HepG2 (cell line): ENCODE results near the gene CYP21A2. TPM values are rescaled to one million over a fixed set of nuclear protein-coding genes. Genes with fewer than 3 reads are reported as not detected.
A peak's percentile ranks its signal among the peaks of the same experiment; 100 is the strongest.
"Not testable (repeated sequence)": the region's sequence is repeated elsewhere in the genome, so short reads cannot be mapped to it uniquely, and the experiment has no call there.

ENCODE experiments used
- ATAC-seq: fragments of 200-7000 bp; cut with Tn5 transposase; 3 replicates; pipeline ENCODE4 v1.9.1; 2020; ENCODE audit warnings: mild to moderate bottlenecking, moderate library complexity
- Bru-seq: library from RNA; stranded (reverse); fragments of 400-500 nt; gene quantifications from one replicate; lab custom pipeline; 2021; lab: Mats Ljungman, UMichigan
- BruChase-seq, 2 experiments: library from RNA; stranded (reverse); fragments of 400-500 nt; gene quantifications; one replicate each; lab custom pipeline; 2021; lab: Mats Ljungman, UMichigan
- BruUV-seq: library from RNA; stranded (reverse); fragments of 400-500 nt; replicated peaks from 2 replicates; lab custom pipeline; 2021; lab: Mats Ljungman, UMichigan
- CTCF ChIA-PET: fragments of 300-600 bp; formaldehyde crosslinking; extraction: SDS; loops from one replicate; lab custom pipeline; 2021; ENCODE audit warnings: low total read pairs, inconsistent platforms, low intra/inter-chr PET ratio; lab: Yijun Ruan, JAX
- POLR2A ChIA-PET: fragments of 350-600 bp; sonication (Branson Sonifier 250); formaldehyde crosslinking; loops from one replicate; lab custom pipeline; 2020; ENCODE audit warnings: antibody characterized with exemption, inconsistent platforms; lab: Yijun Ruan, JAX
- DNase-seq: peaks from one replicate; pipeline ENCODE4 v3.0.0-alpha.2; 2015; ENCODE audit warnings: low spot score
- FAIRE-seq: peaks from 3 replicates; lab custom pipeline; 2011; peaks lifted over from hg19 to GRCh38; lab: Jason Lieb, UNC
- H2AFZ ChIP-seq: one replicate; pipeline ENCODE4 v1.6.1; 2011; ENCODE audit warnings: low read length, inconsistent platforms
- H3K27ac ChIP-seq: fragments of 300-600 bp; 3 replicates; pipeline ENCODE4 v1.8.0; 2011; ENCODE audit warnings: mixed run types, mild to moderate bottlenecking, mixed read lengths, low read length, inconsistent platforms; ENCODE audit not compliant: insufficient read depth; ENCODE audit errors: extremely low read length
- H3K27me3 ChIP-seq, 2 experiments: fragments of 200-600 bp in 1 of 2; 2 replicates in 1 of 2; 3 replicates in 1 of 2; pipeline versions ENCODE4 v1.6.0 to v1.8.0; 2011; ENCODE audit warnings: low read length in 2 of 2, mild to moderate bottlenecking in 2 of 2, moderate library complexity in 2 of 2, inconsistent platforms in 1 of 2; ENCODE audit not compliant: insufficient read depth in 2 of 2, control insufficient read depth in 1 of 2
- H3K36me3 ChIP-seq, 2 experiments: fragments of 200-600 bp in 1 of 2; replicated peaks in 1 of 2; 2 replicates in 1 of 2; 3 replicates in 1 of 2; pipeline versions ENCODE4 v1.5.1 to v1.8.0; 2011; ENCODE audit warnings: low read length in 2 of 2, inconsistent platforms in 1 of 2; ENCODE audit not compliant: insufficient read depth in 2 of 2, control insufficient read depth in 1 of 2
- H3K4me1 ChIP-seq: 2 replicates; pipeline ENCODE4 v1.5.1; 2012; ENCODE audit warnings: low read length, inconsistent platforms; ENCODE audit not compliant: insufficient read depth
- H3K4me2 ChIP-seq: 2 replicates; pipeline ENCODE4 v1.6.0; 2011; ENCODE audit warnings: low read depth, low read length, inconsistent platforms
- H3K4me3 ChIP-seq, 3 experiments: fragments of 200-600 bp in 1 of 3; sonication (generic), shearing (Covaris generic) in 1 of 3; replicated peaks in 1 of 3; 2 replicates each; pipeline ENCODE4 v1.5.1; 2011 to 2016; ENCODE audit warnings: low read length in 3 of 3, inconsistent platforms in 2 of 3, low read depth in 2 of 3, mild to moderate bottlenecking in 2 of 3, control low read depth in 1 of 3, mixed read lengths in 1 of 3; ENCODE audit not compliant: insufficient read depth in 1 of 3
- H3K79me2 ChIP-seq: one replicate; pipeline ENCODE4 v1.6.1; 2011; ENCODE audit warnings: low read length, inconsistent platforms; ENCODE audit not compliant: insufficient read depth
- H3K9ac ChIP-seq: 2 replicates; pipeline ENCODE4 v1.6.0; 2011; ENCODE audit warnings: mild to moderate bottlenecking, low read depth, low read length, inconsistent platforms; ENCODE audit not compliant: insufficient read depth
- H3K9me3 ChIP-seq: 2 replicates; pipeline ENCODE4 v1.5.1; 2012; ENCODE audit warnings: mild to moderate bottlenecking, low read length
- H4K20me1 ChIP-seq: 2 replicates; pipeline ENCODE4 v1.6.0; 2011; ENCODE audit warnings: inconsistent platforms, mild to moderate bottlenecking, low read length, moderate library complexity; ENCODE audit not compliant: insufficient read depth
- AGO1 ChIP-seq: fragments of 200-400 bp; formaldehyde crosslinking; IDR thresholded peaks from 2 replicates; pipeline ENCODE4 v1.6.1; 2017; ENCODE audit warnings: mild to moderate bottlenecking, low read depth, low read length, moderate library complexity; ENCODE audit not compliant: poor library complexity, severe bottlenecking
- AGO2 ChIP-seq: fragments of 200-400 bp; formaldehyde crosslinking; optimal IDR thresholded peaks from 2 replicates; pipeline ENCODE3; 2017; ENCODE audit warnings: mild to moderate bottlenecking, low read depth, low read length, moderate library complexity
- WGBS: methylation state at CpG from one replicate; pipeline ENCODE4 v1.1.6; 2017; ENCODE audit warnings: low lambda C conversion rate; 5-methylcytosine and 5-hydroxymethylcytosine counted together
- in situ Hi-C: cut with HindIII; loops from 2 replicates; pipeline ENCODE4 v1.10.0; 2017; ENCODE audit warnings: low pct_unique_long_range_greater_than_20kb; ENCODE audit not compliant: extremely low pct_ligation_motif_present
- intact Hi-C: fragments of 100-400 bp; cut with micrococcal nuclease; formaldehyde crosslinking; loops from one replicate; pipeline ENCODE4 v1.10.0; 2022; ENCODE audit not compliant: unreplicated experiment
- long read RNA-seq, 2 experiments: library from RNA in 1 of 2; library from polyadenylated mRNA in 1 of 2; stranded (forward) in 1 of 2; unstranded in 1 of 2; transcript quantifications; one replicate each; pipeline ENCODE4 v2.0.0, GENCODE V29; 2019 to 2022
- polyA minus RNA-seq, 3 experiments: library from RNA; depleted of rRNA, polyadenylated mRNA; stranded (reverse); fragments of >200 nt; gene quantifications; 2 replicates each; pipeline ENCODE4 v1.2.3, GENCODE V29; 2011; ENCODE audit warnings: low replicate concordance in 1 of 3
- polyA plus RNA-seq, 8 experiments: library from polyadenylated mRNA; depleted of rRNA in 3 of 8; stranded (reverse) in 7 of 8; unstranded in 1 of 8; fragments of >200 nt; fragmentation: Illumina TruSeq in 4 of 8; extraction: Trizol in 4 of 8; gene quantifications; 2 replicates each; pipeline versions ENCODE4 v1.2.1 to v1.2.3, GENCODE V29; 2011 to 2016; ENCODE audit warnings: low read depth in 4 of 8, missing spikeins in 1 of 8, mixed read lengths in 1 of 8; ENCODE audit not compliant: insufficient read depth in 1 of 8
- total RNA-seq, 5 experiments: library from RNA; depleted of rRNA; stranded (reverse); fragments of >200 nt; fragmentation: Illumina TruSeq; extraction: Trizol; gene quantifications; 2 replicates each; pipeline ENCODE4 v1.2.3, GENCODE V29; 2016; ENCODE audit warnings: low read depth in 1 of 5

The CYP21A2 gene
- total RNA-seq (2016; rRNA removed; fragmentation: Illumina TruSeq; extraction: Trizol) (0.29 and 1.5 TPM in 2 replicates), polyA plus RNA-seq (2011; rRNA removed) (6.3 and 8.6 TPM in 2 replicates), polyA minus RNA-seq (2011; rRNA and poly(A)+ RNA removed; ENCODE audit: low replicate concordance) (0.23 and 9.5 TPM in 2 replicates), Bru-seq, nascent RNA (percentile 56 among the genes with signal in this experiment), BruChase-seq, experiment 1, labeled RNA remaining after a 6-hour chase (percentile 82 among the genes with signal in this experiment), BruChase-seq, experiment 2, labeled RNA remaining after a 2-hour chase (percentile 68 among the genes with signal in this experiment)
- total RNA-seq (2016; cell fraction: cytosol; rRNA removed; fragmentation: Illumina TruSeq; extraction: Trizol; ENCODE audit: low read depth) = 0.20 and 0.53 TPM in 2 replicates
- 0.24 and 1.5 TPM in 2 replicates for total RNA-seq (2016; cell fraction: insoluble cytoplasmic fraction; rRNA removed; fragmentation: Illumina TruSeq; extraction: Trizol)
- total RNA-seq (2016; cell fraction: membrane; rRNA removed; fragmentation: Illumina TruSeq; extraction: Trizol) = 0.59 and 0.69 TPM in 2 replicates
- total RNA-seq (2016; cell fraction: nucleus; rRNA removed; fragmentation: Illumina TruSeq; extraction: Trizol) = 4.2 and 4.6 TPM in 2 replicates
- polyA plus RNA-seq (2011; cell fraction: cytosol; rRNA removed) = 2.4 and 3.0 TPM in 2 replicates
- polyA plus RNA-seq (2011; cell fraction: nucleus; rRNA removed) = 65.6 and 85.1 TPM in 2 replicates
- 3.3 and 9.9 TPM in 2 replicates for polyA plus RNA-seq (2012)
- polyA plus RNA-seq (2016; cell fraction: cytosol; fragmentation: Illumina TruSeq; extraction: Trizol; ENCODE audit: low read depth) = 0.85 and 0.89 TPM in 2 replicates
- 0.52 and 0.75 TPM in 2 replicates for polyA plus RNA-seq (2016; cell fraction: insoluble cytoplasmic fraction; fragmentation: Illumina TruSeq; extraction: Trizol; ENCODE audit: low read depth)
- 0.98 and 1.2 TPM in 2 replicates for polyA plus RNA-seq (2016; cell fraction: membrane; fragmentation: Illumina TruSeq; extraction: Trizol; ENCODE audit: low read depth)
- 10.5 and 14.3 TPM in 2 replicates for polyA plus RNA-seq (2016; cell fraction: nucleus; fragmentation: Illumina TruSeq; extraction: Trizol; ENCODE audit: insufficient read depth, low read depth)
- polyA minus RNA-seq (2011; cell fraction: cytosol; rRNA and poly(A)+ RNA removed) = 1.7 and 1.8 TPM in 2 replicates
- 27.4 and 31.8 TPM in 2 replicates for polyA minus RNA-seq (2011; cell fraction: nucleus; rRNA and poly(A)+ RNA removed)
- long read RNA-seq, experiment 1 = 0 reads
- long read RNA-seq, experiment 2, partial matches to known transcripts = 3 of 8 reads
- long read RNA-seq, experiment 2, other reads (novel, unspliced or antisense) = 5 of 8 reads

DNA sequence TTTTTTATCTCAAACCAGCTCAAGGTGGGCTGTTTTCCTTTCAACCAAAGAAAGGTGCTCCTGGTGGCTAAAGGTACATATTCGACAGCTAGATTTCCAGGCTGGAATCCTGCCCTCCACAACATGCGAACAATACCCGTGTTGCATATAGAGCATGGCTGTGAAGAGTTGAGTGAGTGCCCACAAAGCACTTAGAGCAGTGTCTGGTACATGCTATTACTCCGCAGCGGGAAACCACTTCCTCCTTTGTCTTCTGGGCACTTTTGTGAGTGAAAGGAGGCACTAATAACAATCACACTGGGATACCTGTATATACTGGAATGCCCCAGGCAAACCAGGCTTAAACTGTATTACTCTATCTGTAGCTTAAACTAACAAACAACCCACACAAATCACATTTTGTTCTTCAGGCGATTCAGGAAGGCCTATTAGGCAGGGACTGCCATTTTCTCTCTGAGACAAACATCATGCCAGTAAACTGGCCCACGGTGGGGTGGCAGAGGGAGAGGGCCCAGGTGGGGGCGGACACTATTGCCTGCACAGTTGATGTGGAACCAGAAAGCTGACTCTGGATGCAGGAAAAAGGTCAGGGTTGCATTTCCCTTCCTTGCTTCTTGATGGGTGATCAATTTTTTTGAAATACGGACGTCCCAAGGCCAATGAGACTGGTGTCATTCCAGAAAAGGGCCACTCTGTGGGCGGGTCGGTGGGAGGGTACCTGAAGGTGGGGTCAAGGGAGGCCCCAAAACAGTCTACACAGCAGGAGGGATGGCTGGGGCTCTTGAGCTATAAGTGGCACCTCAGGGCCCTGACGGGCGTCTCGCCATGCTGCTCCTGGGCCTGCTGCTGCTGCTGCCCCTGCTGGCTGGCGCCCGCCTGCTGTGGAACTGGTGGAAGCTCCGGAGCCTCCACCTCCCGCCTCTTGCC, at the start of gene CYP21A2:
Gene CYP21A2 (plus strand): TSS at position 818 of the 927 bp plus-strand sequence. CDS start 8 bp downstream, at position 826.
- H3K27me3 ChIP-seq, ATAC-seq, H3K4me3 ChIP-seq, H3K9ac ChIP-seq, H3K79me2 ChIP-seq, CTCF ChIA-PET, POLR2A ChIA-PET, H4K20me1 ChIP-seq, DNase-seq, BruUV-seq, intact Hi-C loops, H3K27ac ChIP-seq, H3K36me3 ChIP-seq, H3K9me3 ChIP-seq, H2AFZ ChIP-seq, in situ Hi-C loops: not testable (repeated sequence)
- Histone ChIP-seq H3K4me1 (peaks cover 35% of the 10 kb centered on the region), H3K4me2 (peak within 1 kb of the TSS; percentile 45; the same call in 1 of the 2 replicates)
- peak; percentile 30 for FAIRE-seq
- WGBS = 89% methylated on average over 14 of the region's 19 CpGs
- peak; percentile 60 for TF ChIP-seq AGO1
- peak; percentile 25 for TF ChIP-seq AGO2

DNA sequence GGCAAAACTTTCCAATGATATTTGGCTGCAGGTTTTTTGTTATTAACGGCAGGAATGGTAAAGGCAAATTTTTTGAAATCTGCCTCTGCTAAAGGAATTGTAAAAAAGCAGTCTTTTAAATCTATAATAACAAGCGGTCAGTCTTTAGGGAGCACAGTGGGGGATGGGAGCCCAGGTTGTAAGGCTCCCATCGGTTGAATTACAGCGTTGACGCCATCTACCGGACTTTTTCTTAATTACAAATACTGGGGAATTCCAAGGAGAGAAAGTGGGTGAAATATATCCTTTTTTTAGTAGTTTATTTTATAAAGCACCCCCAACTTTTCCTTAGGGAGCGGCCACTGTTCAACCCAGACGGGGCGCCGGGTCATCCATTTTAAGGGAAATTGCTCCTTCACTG, 48.9 kb upstream of the CYP21A2 start:
- H3K4me2 ChIP-seq, H2AFZ ChIP-seq, in situ Hi-C loops, intact Hi-C loops, ATAC-seq, H3K79me2 ChIP-seq, H3K4me1 ChIP-seq, H3K9me3 ChIP-seq, H3K36me3 ChIP-seq, DNase-seq, BruUV-seq, H4K20me1 ChIP-seq, H3K4me3 ChIP-seq, FAIRE-seq, POLR2A ChIA-PET, H3K27me3 ChIP-seq, H3K9ac ChIP-seq, H3K27ac ChIP-seq, CTCF ChIA-PET: not testable (repeated sequence)
- WGBS = no CpG with 5 or more reads among the region's 10 CpGs

DNA sequence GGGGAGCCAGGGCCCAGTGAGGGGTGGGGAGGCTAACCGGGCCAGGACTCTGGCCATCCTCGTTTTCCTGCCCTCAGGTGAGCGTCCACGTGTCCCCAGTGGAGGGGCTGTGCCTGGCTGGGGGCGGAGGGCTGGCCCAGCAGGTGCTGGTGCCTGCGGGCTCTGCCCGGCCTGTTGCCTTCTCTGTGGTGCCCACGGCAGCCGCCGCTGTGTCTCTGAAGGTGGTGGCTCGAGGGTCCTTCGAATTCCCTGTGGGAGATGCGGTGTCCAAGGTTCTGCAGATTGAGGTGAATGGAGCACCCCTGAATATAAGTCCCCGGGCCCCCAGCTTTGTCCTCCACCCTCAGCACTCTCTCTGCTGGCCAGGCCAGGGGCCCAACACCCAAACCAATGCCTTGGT, 43.8 kb upstream of the CYP21A2 start:
- H3K4me2 ChIP-seq, H2AFZ ChIP-seq, POLR2A ChIA-PET, H3K79me2 ChIP-seq, H3K27me3 ChIP-seq, DNase-seq, H3K27ac ChIP-seq, BruUV-seq, H4K20me1 ChIP-seq, CTCF ChIA-PET, H3K4me1 ChIP-seq, in situ Hi-C loops, H3K9me3 ChIP-seq, intact Hi-C loops, ATAC-seq, H3K36me3 ChIP-seq, H3K4me3 ChIP-seq, H3K9ac ChIP-seq, FAIRE-seq: not testable (repeated sequence)
- WGBS = 97% methylated on average over 6 of the region's 14 CpGs
